ENCODE measurements around the gene ZSWIM6. TPM values are rescaled to one million over a fixed set of nuclear protein-coding genes. Genes with fewer than 3 reads are reported as not detected.

ZSWIM6 gene
- total and polyA plus RNA-seq, 2 of the 4 experiments (the other 2 are of a cell fraction), result 10.8 to 14.1 TPM

- dilution Hi-C loops (cut with HindIII; ENCODE audit: low sequenced_read_pairs, unreplicated experiment) (no loop called here), in situ Hi-C loops (cut with MboI; ENCODE audit: low sequenced_read_pairs) (no loop called here), intact Hi-C loops (cut with micrococcal nuclease) (no loop called here)
- no peak overlapping the region for H2AK9ac ChIP-seq (replicated peaks; ENCODE audit: low read depth, low read length, poor library complexity)
- DNase-seq (no peak), ATAC-seq (ENCODE audit: low read depth) (no peak)
- no peak overlapping the region for H3K23ac ChIP-seq (ENCODE audit: low read depth, low read length)
- H3K9ac ChIP-seq (ENCODE audit: low read depth, low read length), result no peak overlapping the region
- no CpG with 5 or more reads among the region's 3 CpGs for WGBS, 2 experiments (ENCODE audit: extremely low coverage in 2 of 2, insufficient read length in 1 of 2)
- peaks cover 6% of the 10 kb centered on the region; the same call in 1 of the 2 replicates for H3K4me1 ChIP-seq (ENCODE audit: control insufficient read depth, insufficient read depth, low read length)
- H3K9me3 ChIP-seq (ENCODE audit: control insufficient read depth, insufficient read depth, low read length), result peaks cover 4% of the 10 kb centered on the region; the same call in 1 of the 2 replicates
- no peak overlapping the region for H3K4me2 ChIP-seq (ENCODE audit: low read depth, low read length)
- peaks cover 57% of the 10 kb centered on the region for H4K20me1 ChIP-seq (ENCODE audit: insufficient read depth, low read length)
- no peak overlapping the region for H4K8ac ChIP-seq (ENCODE audit: low read depth in 2 of 2, low read length in 2 of 2)
- no peak overlapping the region for H2AK5ac ChIP-seq (ENCODE audit: low read depth, low read length)
- no peak overlapping the region for H2BK5ac ChIP-seq (ENCODE audit: low read depth, low read length, poor library complexity, severe bottlenecking)
- no peak overlapping the region for H3K18ac ChIP-seq (ENCODE audit: low read depth, low read length)
- CTCF ChIA-PET, result no interaction called here
- no peak overlapping the region for H4K5ac ChIP-seq (ENCODE audit: low read depth, low read length)
- H3K4ac ChIP-seq (ENCODE audit: low read depth, low read length), result no peak overlapping the region
- no TSS peak for BruUV-seq (replicated peaks)
- no peak overlapping the region for H3K4me3 ChIP-seq (ENCODE audit: insufficient read depth, low read depth, low read length)
- H4K91ac ChIP-seq (ENCODE audit: insufficient read depth, low read depth, low read length), result no peak overlapping the region
- H3K36me3 ChIP-seq (ENCODE audit: control insufficient read depth, insufficient read depth, low read length), result no peaks in the 10 kb centered on the region
- H3K14ac ChIP-seq (replicated peaks; ENCODE audit: low read depth, low read length), result no peak overlapping the region
- H2BK120ac ChIP-seq (ENCODE audit: low read depth, low read length), result no peak overlapping the region
- H3K56ac ChIP-seq (ENCODE audit: extremely low read depth, insufficient read depth, low read length), result no peak overlapping the region
- H3K9me1 ChIP-seq (ENCODE audit: insufficient read depth, low read length), result peaks cover 7% of the 10 kb centered on the region; the same call in 1 of the 2 replicates
- no peak overlapping the region for H3K27ac ChIP-seq (ENCODE audit: insufficient read depth, low read length)
- no peaks in the 10 kb centered on the region for H3K27me3 ChIP-seq (ENCODE audit: control insufficient read depth, insufficient read depth, low read length)
- H3K79me1 ChIP-seq (ENCODE audit: low read depth in 1 of 2, low read length in 2 of 2), result peaks cover 24 to 70% of the 10 kb centered on the region in 2 experiments
- no peak overlapping the region for H2BK15ac ChIP-seq (ENCODE audit: low read depth, low read length)
- no peak for TF ChIP-seq MAZ (IDR thresholded peaks at IDR 0.05; ENCODE audit: borderline replicate concordance, low read depth, low read length)
- no peak for TF ChIP-seq CTCF (conservative IDR thresholded peaks at IDR 0.05; ENCODE audit: low read depth, low read length)
- no peak for TF ChIP-seq POLR2A (IDR thresholded peaks at IDR 0.05; ENCODE audit: low read depth, low read length)
- TF ChIP-seq MAFK (IDR thresholded peaks at IDR 0.05; ENCODE audit: low read depth, low read length), result no peak
- no peak for TF ChIP-seq RAD21 (IDR thresholded peaks at IDR 0.05; ENCODE audit: low read length)
- no peak for TF ChIP-seq SMC3 (IDR thresholded peaks at IDR 0.05; ENCODE audit: low read depth, low read length)
- TF ChIP-seq ELK1 (IDR thresholded peaks at IDR 0.05; ENCODE audit: borderline replicate concordance, low read depth, low read length), result no peak
- no peak for TF ChIP-seq NFE2L2 (IDR thresholded peaks at IDR 0.05; ENCODE audit: low read depth, low read length)
- no peak overlapping the region for H2AFZ ChIP-seq (replicated peaks; ENCODE audit: low read length, poor library complexity)
- POLR2A ChIA-PET (ENCODE audit: unreplicated experiment), result no interaction called here
- H2BK20ac ChIP-seq (ENCODE audit: low read depth, low read length), result no peak overlapping the region
Observed at GRCh38 chr5:61440596-61440995, 108.5 kb downstream of the ZSWIM6 start.
